HS-27A (cell line): Measurements from ENCODE around the gene MYO3B.
"Not testable (repeated sequence)": the region's sequence is repeated elsewhere in the genome, so short reads cannot be mapped to it uniquely, and the experiment has no call there.

Source experiments
- DNase-seq: peaks from one replicate; pipeline ENCODE4 v3.0.0-alpha.2; 2012; ENCODE audit warnings: low read depth, missing footprints

The MYO3B gene

DNA sequence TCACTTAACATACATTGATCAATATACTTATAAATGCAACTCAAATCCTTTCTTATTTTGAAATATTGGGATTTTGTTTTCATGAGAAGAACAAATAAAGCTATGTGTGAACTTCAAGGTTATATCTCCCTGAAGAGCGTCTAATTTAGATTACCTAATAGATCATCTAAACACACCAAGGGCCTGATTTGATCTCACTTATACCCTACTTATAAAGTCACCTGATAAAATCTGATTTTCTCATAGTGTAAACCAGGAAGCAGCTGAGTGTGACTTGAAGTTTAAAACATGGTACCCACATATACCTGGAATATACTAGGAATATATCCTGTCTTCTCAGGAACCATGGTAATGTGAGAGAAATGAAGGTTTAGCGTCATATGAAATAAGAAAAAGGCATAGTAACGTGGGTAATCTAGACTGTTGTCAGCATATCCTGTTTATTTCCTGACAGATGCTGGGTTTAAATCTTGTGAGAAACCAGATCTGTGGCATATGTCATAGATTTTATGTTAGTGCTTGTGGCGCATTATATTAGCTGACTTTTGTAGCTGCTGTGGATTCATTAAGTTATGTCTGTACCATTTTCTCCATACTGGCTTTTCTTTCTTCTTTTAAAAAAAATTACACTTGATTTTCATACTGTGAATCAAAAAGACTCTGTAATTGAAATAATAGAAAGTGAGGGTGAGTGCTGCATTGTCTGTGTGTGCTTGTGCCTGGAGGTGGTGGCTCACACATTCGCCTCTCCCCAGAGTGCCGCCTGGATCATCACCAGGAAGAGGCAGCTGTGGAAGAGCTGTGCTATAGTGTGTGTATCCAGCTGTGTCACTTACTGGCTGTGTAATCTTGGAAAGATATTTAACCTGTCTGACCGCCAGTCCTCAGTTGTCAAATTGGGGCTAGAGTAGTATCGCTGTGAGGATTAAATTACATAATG lies 164.0 kb downstream of the MYO3B start:
- DNase-seq = no peak

DNA sequence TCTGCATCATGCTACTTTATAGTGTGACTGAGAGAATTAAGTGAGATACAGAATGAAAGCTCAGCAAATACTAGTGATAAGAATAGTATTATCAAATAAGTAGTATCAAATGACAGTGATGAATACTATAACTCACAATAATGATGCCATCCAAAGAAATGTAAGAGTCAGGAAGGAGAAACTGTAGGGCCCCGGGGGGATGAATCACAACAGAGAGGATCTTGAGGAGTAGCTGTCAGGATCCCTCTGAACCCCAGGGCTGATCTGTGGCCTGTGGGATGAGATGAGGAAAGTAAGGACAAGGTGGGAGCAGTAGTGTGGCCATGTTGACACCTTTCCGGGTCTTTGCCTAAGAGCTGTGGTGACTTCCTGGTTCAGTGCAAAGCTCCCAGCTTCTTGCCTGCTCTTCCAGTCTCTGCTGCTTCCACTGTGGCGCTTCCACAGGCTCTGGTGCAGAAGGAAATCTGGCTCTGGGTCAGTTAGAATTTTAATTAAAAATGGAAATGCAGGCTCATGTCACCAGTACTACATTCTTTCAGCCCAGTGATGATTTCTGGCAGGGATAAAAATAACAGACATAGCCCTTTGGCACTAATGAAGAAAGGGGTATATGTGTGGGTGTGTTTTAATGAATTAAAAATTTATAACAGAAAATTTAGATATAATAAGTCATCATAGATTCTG lies 166.9 kb downstream of the MYO3B start:
- DNase-seq = no peak

DNA sequence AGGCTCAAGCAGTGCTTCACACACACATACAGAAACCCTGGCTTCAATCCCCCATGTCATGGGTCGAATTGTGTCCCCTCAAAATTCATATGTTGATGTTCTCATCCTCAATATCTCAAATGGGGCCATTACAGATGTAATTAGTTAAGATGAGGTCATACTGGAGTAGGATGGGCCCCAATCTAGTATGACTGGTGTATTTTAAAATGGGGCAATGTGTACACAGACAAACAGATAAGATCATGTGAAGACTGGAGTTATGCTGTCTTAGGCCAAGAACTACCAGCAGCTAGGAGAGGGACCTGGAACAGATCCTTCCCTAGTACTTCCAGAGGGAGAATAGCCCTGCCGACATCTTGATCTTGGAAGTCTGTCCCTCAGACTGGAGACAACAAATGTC lies 167.7 kb downstream of the MYO3B start:
- DNase-seq = no peak

DNA sequence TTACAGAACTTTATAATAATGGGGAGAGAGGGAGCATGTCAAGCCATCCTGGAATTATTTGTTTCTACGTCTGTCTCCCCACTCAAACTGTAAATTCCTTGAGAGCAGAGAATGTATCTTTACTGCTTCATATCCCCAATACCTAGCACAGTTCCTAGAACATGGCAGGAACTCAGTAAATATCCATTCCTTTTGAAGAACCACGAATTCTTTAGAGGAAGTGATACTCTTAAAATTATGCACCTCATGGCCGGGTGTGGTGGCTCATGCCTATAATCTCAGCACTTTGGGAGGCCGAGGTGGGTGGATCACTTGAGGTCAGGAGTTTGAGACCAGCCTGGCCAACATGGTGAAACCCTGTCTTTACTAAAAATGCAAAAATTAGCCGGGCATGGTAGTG lies 171.3 kb downstream of the MYO3B start:
- not testable (repeated sequence) for DNase-seq

DNA sequence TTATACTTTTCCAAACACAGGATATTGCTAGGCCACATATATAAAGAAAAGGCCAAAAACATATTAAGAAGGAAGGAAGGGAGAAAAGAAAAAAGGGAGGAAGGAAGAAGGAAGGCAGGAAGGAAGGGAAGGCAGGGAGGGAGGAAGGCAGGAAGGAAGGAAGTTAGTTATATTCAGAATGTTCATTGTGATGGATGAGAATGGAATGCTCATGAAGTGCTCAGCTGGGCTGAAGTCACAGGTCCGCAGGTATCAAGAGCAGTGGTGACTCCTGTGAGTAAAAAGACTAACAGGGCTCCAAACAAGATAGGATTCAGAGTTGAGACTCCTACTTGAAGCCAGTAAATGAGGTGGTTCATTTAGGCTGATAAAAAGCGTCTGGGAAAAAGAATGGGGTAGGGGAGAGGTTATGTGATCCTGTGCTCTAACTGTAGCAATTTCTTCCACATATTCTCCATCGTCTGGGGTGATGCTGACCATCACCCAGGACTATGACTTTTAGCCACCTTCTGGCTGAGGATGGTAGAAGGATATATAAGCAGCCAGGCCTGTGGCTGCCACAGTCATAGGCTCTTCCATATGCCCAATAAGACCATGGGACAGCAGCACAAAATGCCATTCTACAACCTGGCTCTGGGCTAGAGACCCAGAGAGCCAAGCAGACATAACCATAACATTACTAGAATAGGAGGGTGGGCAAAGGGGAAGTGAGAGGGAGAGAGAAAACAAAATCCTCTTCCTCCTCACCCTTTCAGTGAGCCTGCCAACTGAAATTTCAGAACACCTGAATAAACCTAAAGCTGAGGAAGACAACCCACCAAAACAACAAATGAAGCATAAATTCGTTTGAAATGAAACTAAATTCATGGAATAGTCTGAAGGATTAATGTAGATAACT lies 173.2 kb downstream of the MYO3B start:
- DNase-seq = no peak

DNA sequence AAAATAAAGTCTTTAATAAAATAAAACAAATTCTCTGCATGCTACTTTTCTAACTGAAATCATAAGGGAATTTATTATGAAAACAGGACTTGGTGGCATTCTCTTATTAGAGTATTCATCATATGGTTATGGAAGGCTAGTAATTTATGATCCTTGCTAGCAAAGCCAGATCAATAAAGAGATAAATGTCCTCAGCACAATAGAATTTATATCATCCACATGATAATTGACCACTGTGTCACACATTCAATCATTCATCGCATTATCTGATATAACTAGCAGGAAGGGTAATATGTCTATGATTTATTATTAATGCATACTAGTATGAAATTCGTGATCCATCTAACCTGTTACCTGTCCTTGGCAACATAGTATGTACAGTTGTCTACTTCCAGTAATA lies 175.8 kb downstream of the MYO3B start:
- no peak for DNase-seq

DNA sequence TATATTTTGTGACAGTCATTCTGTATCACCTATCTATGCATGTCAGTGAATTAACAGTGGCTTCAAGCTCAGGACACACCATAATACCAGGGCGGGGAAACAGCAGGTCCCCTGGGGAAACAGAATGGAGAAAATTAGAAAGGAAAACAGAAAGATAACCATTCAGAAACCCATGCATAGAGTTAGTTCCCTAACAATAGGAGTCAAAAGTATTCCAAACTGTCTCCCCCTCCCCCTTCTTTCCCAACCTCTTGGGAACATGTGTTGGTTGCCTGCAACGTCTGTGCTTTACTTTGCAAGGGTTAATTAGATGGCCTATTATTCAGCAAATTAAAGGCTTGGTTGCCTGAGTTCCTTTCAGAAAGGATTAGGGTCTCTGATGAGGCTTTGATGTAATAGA lies 176.4 kb downstream of the MYO3B start:
- no peak for DNase-seq

DNA sequence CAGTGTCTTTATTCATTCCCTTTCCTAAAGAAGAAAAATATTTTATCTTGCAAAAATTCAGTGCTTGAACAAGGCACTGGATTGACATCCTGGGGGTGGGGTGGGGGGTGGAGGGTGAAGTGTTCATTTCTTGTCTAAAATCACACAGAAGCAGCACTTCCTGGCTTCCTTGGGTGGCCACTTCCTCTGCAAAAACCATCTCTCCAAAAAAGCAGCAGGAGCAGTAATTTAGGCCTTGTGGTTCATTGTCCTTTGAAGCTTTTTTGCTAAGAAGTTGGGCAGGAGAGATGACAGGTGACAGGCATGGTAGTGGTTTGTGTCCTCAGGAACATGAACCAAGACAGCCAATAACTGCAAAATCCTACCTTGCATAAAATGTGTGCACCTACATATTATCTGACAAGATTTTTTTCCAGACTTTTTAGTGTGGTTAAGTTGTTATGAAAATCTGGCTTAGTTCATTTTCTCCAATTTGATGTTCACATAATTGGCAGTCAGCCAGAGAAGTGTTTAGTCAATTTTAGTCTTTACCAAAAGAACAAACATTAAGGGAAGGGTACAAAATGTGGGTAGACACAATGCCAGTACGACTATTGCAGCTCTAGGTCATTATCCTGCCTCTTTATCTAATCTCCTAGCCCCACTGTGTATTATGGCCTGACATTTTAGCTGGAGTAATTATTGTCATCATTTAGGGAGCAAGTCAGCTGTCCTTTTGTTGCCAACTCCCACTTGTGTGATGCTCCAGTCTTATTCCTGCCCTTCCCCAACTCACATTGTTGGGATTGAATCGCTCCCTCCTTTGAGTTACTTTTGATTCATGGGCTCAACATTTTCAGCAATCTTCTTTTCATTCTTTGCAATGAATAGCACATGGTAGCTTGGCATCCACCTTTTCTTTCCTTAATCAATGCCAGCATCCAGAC lies 177.2 kb downstream of the MYO3B start:
- no peak for DNase-seq

DNA sequence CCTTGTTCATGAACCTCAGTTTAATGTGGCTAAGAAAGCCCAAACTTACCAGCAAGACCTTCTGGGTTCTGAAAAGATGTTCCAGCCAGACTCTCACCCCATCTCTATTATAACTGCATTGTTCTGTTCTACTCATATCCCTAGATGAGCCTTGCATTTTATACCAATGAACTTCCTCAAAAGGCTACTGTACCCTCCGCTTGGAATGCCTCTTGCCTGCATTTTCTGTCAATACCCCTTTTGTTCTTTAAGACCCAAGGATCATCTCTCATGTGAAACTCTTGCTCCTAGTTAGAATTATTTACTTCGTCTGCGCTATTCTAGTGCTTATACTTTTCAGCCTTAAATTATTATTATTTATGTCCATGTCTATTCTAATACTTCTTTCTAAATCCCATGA lies 181.5 kb downstream of the MYO3B start:
- DNase-seq = no peak

DNA sequence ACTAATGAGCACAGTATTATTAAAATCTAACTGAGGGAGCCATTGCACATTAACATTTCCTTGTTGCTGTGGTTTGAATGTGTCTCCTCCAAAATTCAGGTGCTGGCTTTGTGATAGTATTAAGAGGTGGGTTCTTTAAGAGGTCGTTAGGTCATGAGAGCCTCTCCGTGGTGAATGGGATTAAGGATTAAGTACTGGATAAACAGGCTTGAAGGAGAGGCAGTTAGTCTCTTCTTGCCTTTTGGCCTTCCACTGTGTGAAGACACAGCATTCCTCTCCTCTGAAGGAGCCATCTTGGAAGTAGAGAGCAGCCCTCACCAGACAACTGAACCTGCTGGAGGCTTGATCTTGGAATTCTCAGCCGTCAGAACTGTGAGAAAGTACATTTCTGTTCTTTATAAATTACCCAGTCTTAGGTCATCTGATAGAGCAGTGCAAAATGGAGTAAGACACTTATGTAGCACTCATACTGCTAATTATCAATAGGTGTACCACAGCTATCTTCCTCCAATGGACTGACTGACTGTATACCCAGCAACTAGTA lies 182.7 kb downstream of the MYO3B start:
- DNase-seq = no peak

DNA sequence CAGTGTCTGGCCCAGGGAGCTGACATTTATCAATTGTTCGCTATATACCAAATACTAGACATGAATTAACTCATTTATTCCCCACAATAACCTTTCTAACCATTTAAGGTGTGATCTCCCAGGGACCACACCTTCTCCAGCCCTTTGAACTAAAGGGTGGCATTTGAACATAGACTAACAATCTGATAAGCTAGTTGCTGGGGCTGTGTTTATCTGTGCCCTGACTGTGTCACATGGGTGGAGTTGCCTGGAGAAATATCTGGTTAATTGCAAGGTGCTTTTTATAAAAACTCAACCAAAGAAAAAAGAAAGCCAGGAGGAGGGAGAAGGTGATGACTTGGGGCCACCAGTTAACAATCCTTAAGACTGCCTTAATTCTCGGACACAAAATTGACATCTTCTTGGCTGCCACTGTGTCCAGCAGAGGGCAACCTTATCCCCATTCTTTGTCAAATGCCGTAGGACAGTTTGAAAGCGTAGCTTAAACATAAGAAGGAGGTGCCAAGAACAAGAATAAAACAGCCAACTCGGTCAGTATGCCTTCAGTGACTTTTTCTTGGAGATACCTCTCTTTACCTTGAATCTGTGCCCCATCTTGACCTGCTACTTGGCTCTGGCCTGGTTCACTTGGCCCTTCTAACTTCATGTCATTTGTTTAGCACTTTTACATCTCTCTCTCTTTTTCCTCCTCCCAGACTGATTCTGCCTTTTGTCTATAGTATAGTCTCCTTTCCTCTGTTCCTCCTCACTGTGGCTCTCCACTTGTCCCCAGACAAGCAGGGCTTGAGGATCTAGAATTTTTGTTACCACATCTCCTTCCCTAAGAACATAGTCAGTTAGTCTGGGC lies 183.4 kb downstream of the MYO3B start:
- DNase-seq = no peak

DNA sequence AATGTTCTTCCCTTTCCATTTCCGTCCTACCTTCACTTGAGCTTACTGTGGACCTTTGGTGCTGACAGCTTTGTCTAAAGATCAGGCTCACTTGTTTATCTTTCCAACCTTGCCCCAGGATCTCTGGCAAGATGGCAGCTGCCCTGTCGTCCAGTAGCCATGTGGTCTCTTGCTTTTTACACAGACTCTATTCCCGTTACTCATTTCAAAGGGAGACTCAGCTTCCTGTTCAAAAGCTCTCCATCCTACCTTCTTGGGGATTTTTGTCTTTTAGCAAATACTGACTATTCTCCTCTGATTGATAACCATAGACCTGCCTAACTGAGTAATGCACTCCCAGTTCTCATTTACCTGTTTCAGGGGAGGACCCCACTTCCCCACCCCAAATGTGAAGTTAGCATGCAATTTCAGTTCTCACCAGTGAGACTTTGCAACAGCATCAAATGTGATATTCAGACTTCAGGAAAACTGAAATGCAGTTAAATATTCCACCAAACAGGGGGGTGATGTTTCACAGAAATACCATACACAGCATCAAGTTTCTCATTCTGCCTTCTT lies 184.4 kb downstream of the MYO3B start:
- no peak for DNase-seq

DNA sequence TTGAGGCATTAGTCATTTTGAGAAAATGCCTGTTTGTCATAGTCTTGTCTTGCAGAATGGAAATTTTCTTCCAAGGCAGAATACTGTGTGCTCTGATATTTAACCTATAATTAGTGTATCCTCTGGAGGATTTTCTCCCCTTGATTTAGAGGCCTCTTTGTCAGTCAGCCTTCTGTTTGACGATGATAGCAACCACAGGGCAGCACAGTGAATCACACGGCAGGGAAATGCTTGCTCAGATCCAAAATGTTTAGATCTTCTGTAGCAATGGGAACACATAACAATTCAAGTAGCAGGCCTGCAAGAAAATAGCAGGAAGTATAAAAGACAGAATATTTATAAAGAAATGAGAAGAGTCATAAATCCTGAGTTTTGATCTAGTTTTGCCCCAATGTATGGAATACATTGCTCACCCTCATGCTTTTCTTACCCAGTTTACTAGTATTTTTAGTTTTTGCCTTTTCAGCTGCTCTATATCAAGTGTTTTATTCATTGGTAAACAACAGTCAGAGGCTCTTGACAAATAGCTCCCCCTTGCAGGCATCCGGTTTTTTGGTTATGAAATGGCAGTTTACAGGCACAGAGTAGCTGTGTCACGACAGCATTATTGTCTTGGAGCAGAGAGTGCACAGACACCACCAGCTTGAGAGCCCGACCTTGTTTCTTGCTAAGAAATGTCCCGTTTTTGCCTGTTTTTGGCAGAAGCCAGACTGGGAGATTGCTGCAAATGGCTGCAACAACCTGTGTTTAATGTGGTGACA lies 185.1 kb downstream of the MYO3B start:
- no peak for DNase-seq

DNA sequence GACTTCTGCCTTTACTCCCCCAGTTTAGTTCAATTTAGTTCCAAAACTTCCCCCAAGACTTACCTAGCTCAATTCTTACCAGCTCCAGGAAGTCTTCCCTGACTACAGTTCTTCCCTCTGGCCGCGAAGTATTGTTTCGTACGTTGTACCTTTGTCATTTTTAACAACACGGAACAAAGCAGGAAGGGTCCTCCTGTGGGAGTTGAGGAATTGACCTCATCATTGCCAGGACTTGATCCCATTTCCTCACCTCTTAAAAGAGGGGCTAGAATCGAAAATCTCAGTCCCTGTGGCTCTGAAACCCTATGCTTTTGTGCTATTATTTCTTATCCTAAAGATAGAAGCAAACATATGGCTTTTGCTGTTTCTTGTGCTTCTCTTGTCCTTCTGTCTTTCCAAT lies 187.1 kb downstream of the MYO3B start:
- no peak for DNase-seq

DNA sequence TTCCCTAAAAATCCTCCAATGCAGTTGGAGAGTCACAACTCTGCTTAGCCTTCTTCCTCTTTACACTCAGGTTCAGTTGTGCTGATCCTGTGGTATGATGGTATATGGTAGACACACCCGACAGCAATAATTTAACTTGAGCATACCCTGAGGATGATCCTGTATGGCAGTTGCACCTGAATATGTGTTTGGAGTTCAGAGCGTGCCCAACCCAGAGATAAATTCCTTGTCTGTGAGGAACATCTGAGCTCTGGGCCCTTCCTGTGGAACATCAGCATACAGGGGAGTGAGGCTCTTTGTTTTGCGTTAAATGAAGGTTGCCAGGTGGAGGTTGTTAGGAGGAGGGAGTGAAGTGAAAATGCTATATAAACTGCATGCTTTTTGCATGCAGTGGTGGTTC lies 187.7 kb downstream of the MYO3B start:
- DNase-seq = no peak

DNA sequence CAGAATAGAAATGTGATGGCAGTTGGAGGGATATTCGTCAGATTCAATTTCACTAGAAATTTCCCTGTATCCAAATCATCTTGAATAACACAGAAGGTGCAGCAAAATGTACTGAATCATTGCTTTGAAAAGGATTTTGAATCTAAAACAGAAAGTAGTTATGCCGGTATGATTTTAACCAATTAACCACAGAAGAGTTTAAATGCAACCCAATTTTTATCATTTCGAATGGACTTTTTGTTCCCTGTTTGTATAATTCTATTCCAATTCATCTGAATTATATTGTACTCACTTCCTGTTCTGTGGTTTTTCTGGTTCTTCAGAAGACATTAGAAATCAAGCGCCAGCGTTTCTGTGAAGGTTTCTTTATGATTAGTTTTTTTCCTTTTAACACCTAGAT lies 190.4 kb downstream of the MYO3B start:
- no peak for DNase-seq

DNA sequence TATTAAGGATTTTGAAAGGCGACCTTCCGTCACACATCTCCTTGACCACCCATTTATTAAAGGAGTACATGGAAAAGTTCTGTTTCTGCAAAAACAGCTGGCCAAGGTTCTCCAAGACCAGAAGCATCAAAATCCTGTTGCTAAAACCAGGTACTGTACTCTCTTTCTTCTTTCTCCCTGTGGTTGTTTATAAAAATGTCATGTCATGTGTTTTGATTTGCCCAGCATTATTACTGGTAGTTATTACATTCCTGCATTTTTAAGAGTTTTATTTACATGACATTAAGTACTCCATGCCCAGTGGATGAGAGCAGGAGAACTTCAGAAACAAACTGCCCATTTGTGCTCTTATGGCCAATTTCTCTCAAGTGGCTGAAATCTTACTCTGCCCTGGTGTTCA lies 191.3 kb downstream of the MYO3B start:
- DNase-seq = no peak

DNA sequence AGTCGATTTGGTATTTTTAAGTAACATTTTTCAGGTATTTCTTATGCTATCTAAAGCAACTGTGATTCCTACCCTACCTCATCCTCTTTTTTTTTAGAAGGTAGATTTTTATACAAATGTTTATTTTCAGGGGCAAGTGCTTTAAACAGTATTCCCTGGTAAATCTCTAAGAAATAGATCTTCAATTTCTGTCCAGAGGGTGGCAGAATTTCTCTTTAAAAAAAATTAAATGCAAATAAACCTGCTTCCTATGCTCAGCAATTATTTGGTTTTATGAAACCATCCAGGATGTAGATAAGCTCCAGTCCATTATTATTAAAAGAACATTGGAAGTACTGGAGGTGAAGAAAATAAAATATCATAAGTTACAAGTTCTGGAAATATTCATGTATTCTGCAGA lies 191.9 kb downstream of the MYO3B start:
- DNase-seq = no peak
